ENCODE measurements around the gene OCA2.
"Not testable (repeated sequence)": the region's sequence is repeated elsewhere in the genome, so short reads cannot be mapped to it uniquely, and the experiment has no call there.

The OCA2 gene

DNA sequence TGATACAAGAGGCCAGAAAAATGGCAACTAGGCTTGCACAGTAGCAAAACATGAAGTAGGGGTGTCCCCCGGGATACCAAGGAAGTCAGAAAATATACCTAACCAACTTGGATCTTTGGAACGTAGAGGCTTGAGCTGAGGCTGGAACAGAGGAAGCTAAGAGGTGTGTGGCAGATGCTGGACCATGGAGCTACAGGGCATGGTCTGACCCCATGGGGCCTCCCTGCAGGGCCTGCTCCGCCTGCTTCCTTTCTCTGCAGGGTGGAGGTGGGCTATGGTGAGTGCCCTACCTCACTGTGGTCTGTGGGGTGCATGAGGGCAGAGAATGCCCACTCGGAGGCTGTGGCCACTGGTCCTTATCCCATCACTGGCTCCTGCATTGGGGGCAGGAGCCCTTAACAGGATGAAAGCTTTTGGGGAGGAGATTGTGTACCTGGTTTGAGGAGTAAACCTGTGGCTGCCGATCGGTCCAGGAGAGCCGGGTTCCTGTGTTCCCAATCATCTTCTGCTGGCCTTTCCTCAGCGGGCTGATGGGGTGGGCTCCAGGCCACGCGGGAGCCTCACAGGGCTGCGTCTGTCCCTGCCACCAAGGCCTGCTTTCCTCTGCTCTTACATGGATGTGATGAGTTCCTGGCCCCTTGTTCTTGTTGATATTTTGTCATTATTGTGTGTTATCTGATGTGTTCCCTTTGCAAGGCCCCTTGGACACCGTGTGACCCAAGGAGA is 96.8 kb downstream of the OCA2 start:
- DNase-seq (ENCODE audit: low read depth): no peak

DNA sequence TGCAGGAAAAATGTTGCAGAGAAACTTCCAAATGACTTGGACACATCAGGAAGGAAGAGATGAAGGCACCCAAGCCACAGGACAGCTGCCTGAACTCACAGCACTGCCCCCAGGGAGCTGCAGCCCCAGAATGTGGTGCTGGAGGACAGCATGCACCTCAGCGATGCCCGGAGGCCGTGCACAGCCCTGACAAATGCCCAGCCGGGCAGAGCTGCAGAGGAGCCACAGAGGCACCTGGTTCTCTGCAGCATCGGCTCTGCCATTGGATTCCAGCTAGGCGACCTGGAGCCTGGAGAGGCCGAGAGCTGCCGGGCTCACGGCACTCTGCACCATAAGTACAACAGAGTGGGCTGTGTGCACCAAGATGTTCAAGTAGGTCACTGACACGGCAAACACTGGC is 97.5 kb downstream of the OCA2 start:
- no peak for DNase-seq (ENCODE audit: low read depth)

DNA sequence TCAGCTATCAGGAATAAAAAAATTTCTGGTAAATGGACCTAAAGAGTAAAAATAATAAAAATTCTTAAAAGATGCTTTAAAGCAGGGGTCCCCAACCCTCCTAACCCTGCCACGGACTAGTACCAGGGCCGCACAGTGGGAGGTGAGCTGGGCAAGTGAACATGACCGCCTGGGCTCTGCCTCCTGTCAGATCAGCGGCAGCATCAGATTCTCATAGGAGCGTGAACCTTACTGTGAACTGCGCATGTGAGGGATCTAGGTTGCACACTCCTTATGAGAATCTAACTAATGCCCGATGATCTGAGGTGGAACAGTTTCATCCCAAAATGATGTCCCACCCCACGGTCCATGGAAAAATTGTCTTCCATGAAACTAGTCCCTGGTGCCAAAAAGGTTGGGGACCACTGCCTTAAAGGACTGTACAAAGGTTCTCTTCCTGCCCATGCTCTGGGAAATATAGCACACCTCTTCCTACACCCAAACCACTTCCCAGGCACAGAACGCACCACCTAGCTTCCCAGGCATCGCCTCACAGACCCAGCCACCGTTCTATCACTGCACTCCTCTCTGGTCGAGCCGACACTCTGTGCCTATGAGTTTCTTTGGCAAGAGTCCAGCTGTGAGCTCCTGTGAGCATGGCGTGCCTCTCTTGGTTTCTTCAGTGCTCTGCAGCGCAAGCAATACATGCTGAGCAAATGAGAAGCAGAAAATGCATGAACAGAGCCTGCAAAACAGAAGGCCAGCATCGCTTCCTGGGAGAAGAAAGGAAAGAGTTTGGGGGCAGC is 104.9 kb downstream of the OCA2 start:
- DNase-seq (ENCODE audit: low read depth): no peak

DNA sequence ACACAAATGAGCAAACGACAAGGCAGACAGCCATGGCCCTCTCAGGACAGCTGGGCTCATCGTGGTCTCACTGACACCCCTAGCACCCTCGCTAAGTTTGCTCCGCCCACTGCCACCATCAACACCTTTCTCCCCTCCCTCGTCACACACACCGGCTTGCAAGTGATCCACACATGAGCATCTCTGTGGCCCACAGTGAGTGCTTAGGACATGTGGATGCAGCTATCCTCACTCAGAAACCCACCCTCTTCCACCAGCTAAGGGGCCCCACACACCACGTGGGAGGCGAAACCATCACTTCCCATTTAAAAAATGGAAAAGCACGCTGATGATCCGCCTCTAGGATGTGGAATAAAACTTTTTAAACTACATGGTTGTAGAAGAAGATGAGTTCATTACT is 105.6 kb downstream of the OCA2 start:
- DNase-seq (ENCODE audit: low read depth): no peak

DNA sequence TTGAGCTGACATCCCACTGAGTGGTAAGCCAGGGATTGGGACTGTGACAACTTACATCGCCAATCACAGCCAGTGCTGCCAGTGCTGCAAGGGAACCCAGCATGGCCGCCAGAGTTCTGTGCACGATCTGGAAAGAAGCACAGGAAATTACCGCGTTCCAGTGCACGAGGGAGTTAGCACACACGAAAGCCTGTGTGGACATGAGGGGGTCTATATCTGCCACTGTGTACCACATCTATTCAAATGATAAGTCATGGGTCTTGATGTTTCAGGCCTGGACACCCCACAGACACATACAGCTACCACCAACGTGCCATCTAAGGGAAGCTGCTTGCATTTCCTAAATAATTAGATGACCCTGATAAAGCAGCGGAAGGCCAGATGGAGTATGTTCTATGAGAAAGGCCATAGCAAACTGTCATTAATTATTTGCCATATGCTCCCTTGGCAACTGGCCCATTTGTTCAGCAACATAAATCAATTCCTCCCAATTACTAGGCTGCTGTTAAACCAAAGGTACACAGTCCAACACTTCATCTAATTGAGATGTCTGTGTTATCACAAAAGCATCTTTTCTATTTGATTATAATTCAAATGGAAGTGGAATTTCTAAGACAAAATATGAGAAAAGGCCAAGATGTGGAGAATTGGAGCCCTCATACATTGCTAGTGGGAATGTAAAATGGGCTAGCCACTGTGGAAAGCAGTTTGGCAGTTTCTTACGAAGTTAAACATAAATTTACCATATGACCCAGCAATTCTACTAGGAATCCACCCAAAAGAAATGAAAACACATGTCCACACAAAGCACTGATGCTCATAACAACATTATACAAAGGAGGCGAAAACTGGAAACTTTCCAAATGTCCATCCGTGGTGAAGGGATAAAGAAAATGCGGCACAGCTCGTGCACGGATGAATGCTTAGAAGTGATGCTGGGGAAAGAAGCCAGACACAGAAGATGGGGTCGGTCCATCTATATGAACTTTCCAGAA is 108.3 kb downstream of the OCA2 start:
- DNase-seq (ENCODE audit: low read depth): no peak

DNA sequence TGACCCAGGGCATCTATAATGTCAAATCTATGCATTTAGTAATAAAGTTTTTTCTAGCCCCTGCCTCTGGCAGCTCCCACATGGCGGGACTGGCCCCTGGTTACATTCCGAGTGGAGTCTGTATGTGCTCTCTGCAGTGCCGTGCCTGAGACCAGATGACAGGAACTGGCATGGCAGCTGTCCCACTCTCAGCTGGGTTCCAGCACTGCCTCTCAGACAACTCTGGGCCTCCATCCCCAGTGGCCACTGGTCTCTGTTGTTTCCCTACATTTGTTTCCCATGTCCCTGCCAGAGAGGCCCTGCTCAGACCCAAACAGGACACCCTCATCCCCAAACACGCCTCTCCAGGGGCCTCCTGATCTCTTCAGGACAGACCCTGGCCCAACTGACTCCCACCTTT is 109.3 kb downstream of the OCA2 start:
- DNase-seq (ENCODE audit: low read depth): no peak

DNA sequence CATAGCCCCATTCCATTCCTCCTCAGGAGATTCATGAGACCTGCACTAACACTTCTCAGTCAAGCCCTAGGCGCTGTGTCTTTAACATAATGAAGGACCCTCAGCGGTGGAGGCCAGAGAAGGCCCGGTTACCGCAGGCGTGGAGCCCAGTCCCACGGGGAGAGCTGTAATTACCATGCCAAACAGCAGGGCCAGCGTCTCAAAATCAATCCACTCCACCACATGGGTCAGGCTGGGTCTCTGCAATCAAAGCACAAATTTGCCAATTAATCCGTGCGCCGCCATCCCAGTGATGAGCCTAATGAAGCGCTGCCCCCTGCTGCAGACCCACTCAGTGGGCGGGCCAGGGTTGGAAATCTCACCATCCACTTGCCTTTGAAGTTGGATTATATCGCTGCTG is 109.7 kb downstream of the OCA2 start:
- DNase-seq (ENCODE audit: low read depth): no peak

DNA sequence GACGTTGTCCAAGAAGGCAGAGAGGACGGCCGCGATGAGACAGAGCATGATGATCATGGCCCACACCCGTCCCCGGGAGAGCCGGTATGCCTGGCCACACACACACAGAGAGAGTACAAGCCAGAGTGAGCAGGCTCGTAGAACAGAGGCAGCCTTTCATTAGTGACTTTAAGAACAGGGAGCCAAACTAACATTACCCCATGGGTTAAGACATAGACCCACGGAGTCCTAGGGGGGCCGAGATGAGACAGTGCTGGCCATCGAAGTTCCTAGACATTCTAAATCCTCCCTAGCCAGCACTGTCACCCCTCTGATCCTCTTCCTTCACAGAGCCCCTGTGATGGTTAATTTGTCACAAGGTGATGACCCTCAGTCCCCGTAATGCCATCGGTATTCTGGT is 114.0 kb downstream of the OCA2 start:
- DNase-seq (ENCODE audit: low read depth): no peak

DNA sequence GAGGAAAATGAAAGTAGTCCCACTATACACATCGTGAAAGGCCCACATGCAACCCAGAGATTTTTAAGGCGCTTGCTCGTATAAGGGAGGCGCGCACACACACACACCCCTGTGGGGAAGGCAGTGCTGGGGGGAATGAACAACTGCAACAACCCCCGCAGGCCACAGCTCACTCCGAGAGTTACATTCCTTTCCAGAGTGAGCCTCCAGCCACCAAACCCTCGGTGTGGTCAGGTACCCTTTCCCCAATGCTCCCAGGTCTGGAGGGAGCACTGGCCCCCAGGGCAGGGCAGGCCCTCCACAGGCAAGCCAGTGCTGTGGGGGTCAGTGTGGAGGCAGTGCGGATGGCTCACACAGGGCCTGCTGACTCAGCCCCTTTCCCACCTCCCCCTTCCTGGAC is 115.6 kb downstream of the OCA2 start:
- no peak for DNase-seq (ENCODE audit: low read depth)

DNA sequence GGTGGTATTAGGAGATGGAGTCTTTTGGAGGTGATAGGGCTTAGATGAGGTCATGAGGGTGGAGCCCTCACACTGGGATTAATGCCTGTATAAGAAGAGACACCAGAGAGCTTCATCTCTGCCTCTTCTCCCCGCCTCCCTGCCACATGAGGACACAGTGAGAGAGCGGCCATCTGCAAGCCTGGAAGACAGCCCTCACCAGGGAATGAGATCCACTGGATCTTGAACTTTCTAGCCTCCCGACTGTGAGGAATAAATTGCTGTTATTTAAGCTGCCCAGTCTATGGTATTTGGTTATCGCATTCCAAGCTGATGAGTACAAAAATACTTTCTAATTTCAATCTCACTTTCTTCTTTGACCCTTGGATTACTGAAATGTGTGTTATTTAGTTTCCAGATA is 121.4 kb downstream of the OCA2 start:
- DNase-seq (ENCODE audit: low read depth): no peak

DNA sequence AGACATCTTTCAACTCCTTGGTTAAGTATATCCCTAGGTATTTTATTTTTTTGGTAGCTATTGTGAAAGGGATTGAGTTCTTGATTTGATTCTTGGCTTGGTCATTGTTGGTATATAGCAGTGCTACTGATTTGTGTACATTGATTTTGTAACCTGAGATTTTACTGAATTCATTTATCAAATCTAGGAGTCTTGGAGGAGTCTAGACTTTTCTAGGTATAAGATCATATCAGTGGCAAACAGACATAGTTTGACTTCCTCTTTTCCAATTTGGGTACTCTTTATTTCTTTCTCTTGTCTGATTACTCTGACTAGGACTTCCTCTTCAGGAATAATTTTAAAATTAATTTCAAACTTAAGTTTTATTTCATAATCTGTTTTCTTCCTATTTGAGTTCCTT is 125.2 kb downstream of the OCA2 start:
- no peak for DNase-seq (ENCODE audit: low read depth)

DNA sequence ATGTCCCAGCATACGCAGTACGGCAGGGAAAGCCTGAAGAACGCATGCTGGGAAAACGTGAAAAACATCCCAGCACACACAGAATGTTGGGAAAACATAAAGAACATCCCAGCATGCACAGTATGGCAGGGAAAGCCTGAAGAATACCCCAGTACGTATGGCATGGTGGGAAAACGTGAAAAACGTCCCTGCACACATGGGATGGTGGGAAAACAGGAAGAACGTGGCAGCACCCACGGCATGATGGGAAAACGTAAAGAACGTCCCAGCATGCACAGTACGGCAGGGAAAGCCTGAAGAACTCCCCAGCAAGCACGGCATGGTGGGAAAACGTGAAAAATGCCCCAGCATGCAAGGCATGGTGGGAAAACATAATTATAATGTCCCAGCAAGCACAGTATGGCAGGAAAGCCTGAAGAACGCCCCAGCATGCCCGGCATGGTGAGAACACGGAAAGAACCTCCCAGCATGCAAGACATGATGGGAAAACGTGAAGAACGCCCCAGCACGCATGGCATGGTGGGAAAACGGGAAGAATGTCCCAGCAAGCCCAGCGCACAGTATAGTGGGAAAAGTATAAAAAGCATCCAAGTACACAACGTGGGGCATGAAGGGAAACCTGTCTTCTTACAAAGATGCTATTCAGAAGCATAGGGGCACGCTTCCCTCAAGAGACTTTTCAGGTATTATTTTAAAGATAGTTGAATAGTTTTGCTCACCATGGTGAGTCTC is 128.3 kb downstream of the OCA2 start:
- DNase-seq (ENCODE audit: low read depth): no peak

DNA sequence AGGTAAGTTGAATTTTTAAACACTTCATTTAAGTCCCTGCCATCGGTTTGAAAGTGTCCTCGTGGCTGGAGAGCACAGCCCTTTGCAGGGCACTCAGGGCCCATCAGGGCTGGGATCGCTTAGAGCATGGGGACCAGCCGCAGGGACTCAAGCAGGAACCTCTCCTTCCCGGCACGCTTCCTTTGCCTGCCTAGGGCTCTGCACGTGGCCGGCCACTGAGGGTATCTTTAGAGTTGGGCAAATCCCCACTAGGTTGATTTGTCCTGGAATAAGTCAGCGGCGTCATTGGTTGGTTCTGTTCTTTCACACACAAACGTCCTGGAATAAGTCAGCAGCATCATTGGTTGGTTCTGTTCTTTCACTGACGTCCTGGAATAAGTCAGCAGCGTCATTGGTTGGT is 131.6 kb downstream of the OCA2 start:
- DNase-seq (ENCODE audit: low read depth): no peak

DNA sequence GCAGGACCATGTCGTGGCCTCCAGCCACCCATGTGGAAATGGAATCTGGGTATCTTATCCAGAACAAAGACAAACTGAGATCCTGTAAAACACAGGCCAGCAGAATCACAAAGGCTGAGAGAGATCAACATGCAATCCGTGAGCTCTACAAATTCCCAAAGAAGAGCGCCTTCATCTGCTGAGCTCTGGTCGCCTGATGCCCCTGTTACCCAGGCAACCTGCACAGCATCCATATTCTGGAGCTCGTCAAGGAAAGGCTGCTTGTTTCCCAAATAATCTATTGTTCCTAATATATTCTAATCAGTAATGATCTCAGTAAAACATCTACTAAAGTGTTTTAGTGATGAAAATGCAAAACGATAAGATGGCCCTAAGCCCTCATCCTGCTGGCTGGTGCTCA is 133.6 kb downstream of the OCA2 start:
- DNase-seq (ENCODE audit: low read depth): no peak

DNA sequence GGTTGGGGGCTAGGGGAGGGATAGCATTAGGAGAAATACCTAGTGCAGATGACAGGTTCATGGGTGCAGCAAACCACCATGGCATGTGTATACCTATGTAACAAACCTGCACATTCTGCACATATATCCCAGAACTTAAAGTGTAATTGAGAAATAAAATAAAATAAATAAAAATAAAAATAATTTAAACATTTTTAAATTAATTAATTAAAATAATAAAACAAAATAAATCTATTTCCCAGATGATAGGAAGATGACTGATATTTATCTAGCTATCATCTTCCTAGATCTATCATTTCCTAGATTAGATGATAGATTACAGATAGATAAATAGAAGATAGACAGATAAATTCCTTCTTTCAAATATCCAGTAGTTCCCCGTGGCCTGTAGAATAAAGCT is 137.3 kb downstream of the OCA2 start:
- DNase-seq (ENCODE audit: low read depth): no peak

DNA sequence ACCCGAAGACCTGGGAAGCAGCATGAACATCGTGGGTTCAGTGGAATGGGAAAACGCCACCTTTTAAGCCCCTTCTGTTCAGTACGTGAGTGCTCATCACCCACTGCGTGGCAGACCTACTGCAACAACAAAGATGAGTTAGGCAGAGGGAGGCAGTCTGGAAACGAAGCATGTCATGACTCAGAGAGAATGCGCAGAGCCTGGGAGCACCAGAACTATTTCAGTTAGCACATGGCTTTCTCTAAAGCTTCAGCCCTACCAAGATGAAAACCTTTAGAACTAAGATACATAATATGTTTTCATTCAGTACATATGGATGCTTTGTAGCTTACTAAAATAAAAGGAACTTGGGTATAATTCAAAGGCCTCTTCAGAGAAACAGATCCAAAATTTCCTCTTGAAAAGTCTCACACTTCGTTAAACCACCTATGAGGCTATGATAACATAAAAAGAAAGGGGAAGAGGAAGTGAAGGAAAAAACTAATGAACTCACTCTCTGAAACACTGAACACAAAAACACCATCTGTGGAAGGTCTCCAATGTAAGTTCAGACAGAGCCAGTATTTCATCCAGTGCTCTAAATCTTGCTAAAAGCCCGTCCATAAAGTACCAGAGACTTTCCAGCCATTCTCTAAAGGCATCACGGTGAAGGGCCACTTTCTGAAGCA is 140.1 kb downstream of the OCA2 start:
- no peak for DNase-seq (ENCODE audit: low read depth)

DNA sequence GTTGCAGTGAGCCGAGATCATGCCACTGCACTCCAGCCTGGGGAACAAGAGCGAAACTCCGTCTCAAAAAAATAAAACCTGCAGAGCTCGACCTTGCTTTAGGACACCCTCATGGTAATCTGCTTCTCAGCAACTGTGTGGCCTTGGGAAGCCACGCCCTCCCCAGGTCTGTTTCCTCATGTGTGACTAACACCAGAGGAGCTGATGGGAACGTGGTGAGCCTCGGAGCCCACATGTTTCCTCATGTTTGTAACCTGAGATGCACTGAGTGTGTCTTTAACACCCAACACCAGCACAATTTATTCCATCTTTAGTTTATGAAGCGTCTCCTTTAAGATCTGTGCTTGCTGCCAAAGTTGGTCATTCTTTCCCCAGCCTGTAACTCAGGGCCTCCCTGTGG is 142.8 kb downstream of the OCA2 start:
- DNase-seq (ENCODE audit: low read depth): no peak

DNA sequence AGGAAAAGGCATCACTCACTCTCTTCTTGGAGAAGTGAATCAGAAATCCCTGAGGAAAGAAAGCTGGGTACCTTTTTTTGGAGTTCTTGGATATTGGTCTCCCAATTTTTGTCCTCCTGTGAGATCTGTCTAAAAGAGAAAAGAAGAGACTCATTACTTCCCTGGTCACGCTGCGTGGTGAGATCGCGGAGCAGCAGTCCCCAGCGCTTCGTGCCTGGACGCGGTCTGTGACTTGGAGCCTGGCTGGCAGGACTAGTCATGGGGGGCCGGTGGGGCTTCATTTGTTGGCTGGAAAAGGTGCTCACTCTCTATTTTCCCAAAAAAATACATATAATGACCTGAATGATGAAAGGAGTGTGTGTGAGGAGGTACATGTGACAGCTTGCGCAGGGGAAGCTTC is 144.0 kb downstream of the OCA2 start:
- no peak for DNase-seq (ENCODE audit: low read depth)

DNA sequence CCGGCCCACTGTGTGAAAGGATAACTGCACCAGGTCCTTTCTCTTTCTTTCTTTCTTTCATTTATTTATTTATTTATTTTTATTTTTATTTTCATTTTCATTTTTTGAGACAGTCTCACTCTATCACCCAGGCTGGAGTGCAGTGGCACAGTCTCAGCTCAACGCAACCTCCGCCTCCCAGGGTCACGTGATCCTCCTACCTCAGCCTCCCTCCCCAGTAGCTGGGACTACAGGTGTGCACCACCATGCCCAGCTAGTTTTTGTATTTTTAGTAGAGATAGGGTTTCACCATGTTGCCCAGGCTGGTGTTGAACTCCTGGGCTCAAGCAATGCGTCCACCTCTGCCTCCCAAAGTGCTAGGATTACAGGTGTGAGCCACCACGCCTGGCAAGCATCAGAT is 146.5 kb downstream of the OCA2 start:
- not testable (repeated sequence) for DNase-seq (ENCODE audit: low read depth)

DNA sequence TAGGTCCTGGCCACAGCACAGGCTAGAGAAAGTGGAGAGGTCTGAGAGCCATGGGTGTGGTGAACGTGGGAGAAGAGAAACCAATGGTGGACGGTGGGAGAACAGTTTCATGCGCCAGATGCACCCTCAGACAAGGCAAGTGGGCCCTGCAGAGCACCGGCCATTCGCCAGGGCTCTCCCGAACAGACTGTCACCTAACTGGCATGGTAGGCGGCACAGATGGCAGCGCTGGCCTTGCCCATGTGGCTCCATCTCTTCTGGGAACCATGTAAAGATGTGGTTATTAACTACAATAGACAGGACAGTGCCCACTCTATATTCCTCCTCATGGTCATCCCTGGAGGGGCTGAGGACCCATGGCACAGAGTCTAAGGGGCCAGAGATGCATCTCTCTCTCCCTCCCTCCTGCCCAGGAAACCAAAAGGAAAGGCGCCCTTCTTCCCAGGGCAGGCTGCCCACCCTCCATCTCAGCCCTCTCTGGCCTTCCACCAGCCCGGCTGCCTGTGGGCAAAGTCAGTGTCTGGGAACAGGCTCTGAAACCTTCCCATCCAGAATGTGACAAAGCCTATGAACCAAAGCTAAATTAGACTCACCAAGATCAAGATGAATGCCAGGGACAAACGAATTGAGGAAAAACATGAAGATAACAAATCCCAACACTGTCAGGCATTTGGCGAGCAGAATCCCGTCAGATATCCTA is 147.8 kb downstream of the OCA2 start:
- no peak for DNase-seq (ENCODE audit: low read depth)

DNA sequence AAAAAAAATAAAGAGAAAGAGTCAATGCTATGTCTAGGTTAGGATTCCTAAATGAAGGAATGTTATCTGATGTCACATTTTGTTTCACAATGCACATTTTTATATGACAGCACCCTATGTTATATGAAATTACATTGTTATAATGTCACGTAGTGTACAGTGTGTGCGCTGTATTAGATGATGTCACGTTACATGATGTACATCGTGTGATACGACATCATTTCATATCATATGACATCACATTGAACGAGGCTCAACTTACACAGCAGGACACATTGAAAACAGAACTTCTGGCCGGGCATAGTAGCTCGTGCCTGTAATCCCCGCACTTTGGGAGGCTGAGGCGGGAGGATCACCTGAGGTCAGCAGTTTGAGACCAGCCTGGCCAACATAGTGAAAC is 150.0 kb downstream of the OCA2 start:
- no peak for DNase-seq (ENCODE audit: low read depth)
